ENCODE results near the gene LMNTD1. TPM values are rescaled to one million over a fixed set of nuclear protein-coding genes. Genes with fewer than 3 reads are reported as not detected.

LMNTD1 gene
- total RNA-seq, 2 experiments from 2014 or later: not detected

- Histone ChIP-seq H3K27ac (ENCODE audit: low read depth, low read length, poor library complexity, severe bottlenecking) (no peak overlapping the region), H3K4me3 (ENCODE audit: low read depth, low read length, poor library complexity, severe bottlenecking) (no peak overlapping the region), H3K36me3 (ENCODE audit: insufficient read depth, low read length) (no peaks in the 10 kb centered on the region), H3K79me2 (ENCODE audit: insufficient read depth, low read depth, low read length) (no peaks in the 10 kb centered on the region), H3K4me1 (ENCODE audit: insufficient read depth, low read length, poor library complexity, severe bottlenecking) (no peaks in the 10 kb centered on the region), H3K9me2 (ENCODE audit: insufficient read depth, low read length) (no peaks in the 10 kb centered on the region), H4K20me1 (ENCODE audit: insufficient read depth, low read length) (no peaks in the 10 kb centered on the region), H2AFZ (ENCODE audit: low read length) (no peak overlapping the region), H3K4me2 (ENCODE audit: low read length) (no peak overlapping the region), H3K9me3 (ENCODE audit: low read length) (no peaks in the 10 kb centered on the region)
- intact Hi-C loops (cut with micrococcal nuclease; ENCODE audit: unreplicated experiment): loop anchor here (5.0 kb wide), 1 partner anchor 119 kb away; no protein-coding TSS in a partner anchor
- BruUV-seq (replicated peaks): no TSS peak
- no peak for DNase-seq (ENCODE audit: low spot score)
- ChIA-PET POLR2A (interaction anchor here (0.6 kb wide), 1 partner anchor 365 kb away, joined by 3 read pairs; no protein-coding TSS in a partner anchor), CTCF (ENCODE audit: unreplicated experiment) (no interaction called here)
- no peak for TF ChIP-seq EZH2phosphoT487 (IDR thresholded peaks at IDR 0.05; ENCODE audit: borderline replicate concordance, low read depth, low read length)
- TF ChIP-seq CTCF (conservative IDR thresholded peaks at IDR 0.05; ENCODE audit: low read length): no peak
Measured at GRCh38 chr12:25556153-25556552, 3.1 kb upstream of the LMNTD1 start.

GRCh38 chr12:25552681-25553080 is 402 bp downstream of the LMNTD1 start:
- Histone ChIP-seq H3K36me3 (ENCODE audit: insufficient read depth, low read length) (no peaks in the 10 kb centered on the region), H3K9me3 (ENCODE audit: low read length) (no peaks in the 10 kb centered on the region), H3K4me3 (ENCODE audit: low read depth, low read length, poor library complexity, severe bottlenecking) (no peak overlapping the region), H3K4me1 (ENCODE audit: insufficient read depth, low read length, poor library complexity, severe bottlenecking) (no peaks in the 10 kb centered on the region), H3K79me2 (ENCODE audit: insufficient read depth, low read depth, low read length) (no peaks in the 10 kb centered on the region), H2AFZ (ENCODE audit: low read length) (no peak overlapping the region), H3K4me2 (ENCODE audit: low read length) (no peak overlapping the region), H3K9me2 (ENCODE audit: insufficient read depth, low read length) (no peaks in the 10 kb centered on the region), H4K20me1 (ENCODE audit: insufficient read depth, low read length) (no peaks in the 10 kb centered on the region), H3K27ac (ENCODE audit: low read depth, low read length, poor library complexity, severe bottlenecking) (no peak overlapping the region)
- POLR2A ChIA-PET: interaction anchor here (0.5 kb wide), 1 partner anchor 1176 kb away, joined by 4 read pairs; no protein-coding TSS in a partner anchor
- intact Hi-C loops (cut with micrococcal nuclease; ENCODE audit: unreplicated experiment): no loop called here
- no peak for TF ChIP-seq CTCF (conservative IDR thresholded peaks at IDR 0.05; ENCODE audit: low read length)
- TF ChIP-seq EZH2phosphoT487 (IDR thresholded peaks at IDR 0.05; ENCODE audit: borderline replicate concordance, low read depth, low read length): no peak
- BruUV-seq (replicated peaks): no TSS peak
- no peak for DNase-seq (ENCODE audit: low spot score)
- CTCF ChIA-PET (ENCODE audit: unreplicated experiment): no interaction called here

GRCh38 chr12:25550186-25550585 is 2.9 kb downstream of the LMNTD1 start:
- no peaks in the 10 kb centered on the region for H3K79me2 ChIP-seq (ENCODE audit: insufficient read depth, low read depth, low read length)
- intact Hi-C loops (cut with micrococcal nuclease; ENCODE audit: unreplicated experiment): no loop called here
- no peak overlapping the region for H2AFZ ChIP-seq (ENCODE audit: low read length)
- H3K4me1 ChIP-seq (ENCODE audit: insufficient read depth, low read length, poor library complexity, severe bottlenecking): no peaks in the 10 kb centered on the region
- no peak for DNase-seq (ENCODE audit: low spot score)
- no peak overlapping the region for H3K4me3 ChIP-seq (ENCODE audit: low read depth, low read length, poor library complexity, severe bottlenecking)
- no peaks in the 10 kb centered on the region for H3K9me3 ChIP-seq (ENCODE audit: low read length)
- ChIA-PET CTCF (ENCODE audit: unreplicated experiment) (no interaction called here), POLR2A (no interaction called here)
- no peaks in the 10 kb centered on the region for H4K20me1 ChIP-seq (ENCODE audit: insufficient read depth, low read length)
- H3K36me3 ChIP-seq (ENCODE audit: insufficient read depth, low read length): no peaks in the 10 kb centered on the region
- no peak overlapping the region for H3K27ac ChIP-seq (ENCODE audit: low read depth, low read length, poor library complexity, severe bottlenecking)
- H3K9me2 ChIP-seq (ENCODE audit: insufficient read depth, low read length): no peaks in the 10 kb centered on the region
- no peak overlapping the region for H3K4me2 ChIP-seq (ENCODE audit: low read length)
- BruUV-seq (replicated peaks): no TSS peak
- TF ChIP-seq EZH2phosphoT487 (IDR thresholded peaks at IDR 0.05; ENCODE audit: borderline replicate concordance, low read depth, low read length) (no peak), CTCF (conservative IDR thresholded peaks at IDR 0.05; ENCODE audit: low read length) (no peak)
